Measurements from ENCODE around the gene ATRNL1. TPM values are rescaled to one million over a fixed set of nuclear protein-coding genes. Genes with fewer than 3 reads are reported as not detected.

The ATRNL1 gene
- total RNA-seq, 6 experiments from 2014 or later: 0.08 to 0.23 (median 0.09) TPM; not detected in 3

DNA sequence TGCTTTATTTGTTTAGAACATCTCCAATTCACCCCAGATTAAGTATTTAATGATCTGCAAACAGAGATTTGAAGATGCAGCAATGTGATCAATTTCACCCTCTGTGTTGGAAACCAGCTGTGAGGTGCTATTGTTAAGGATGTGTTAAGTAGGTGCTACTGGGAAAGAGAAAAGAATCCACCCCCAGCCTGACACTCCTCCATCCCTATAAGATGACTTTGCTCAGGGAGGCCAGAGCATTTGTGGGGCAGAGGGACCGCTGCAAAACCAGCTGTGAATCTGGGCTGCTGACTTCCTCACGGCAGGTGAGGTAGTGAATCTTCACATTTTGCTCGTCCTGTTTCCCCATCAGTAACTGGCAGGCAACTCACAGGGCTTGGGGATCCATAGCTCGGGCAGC, 882.3 kb downstream of the ATRNL1 start:
- Mint-ChIP-seq H3K27me3 (ENCODE audit: insufficient read depth) (peaks cover 9% of the 10 kb centered on the region), H3K27ac (no peak overlapping the region), H3K9me3 (no peaks in the 10 kb centered on the region), H3K36me3 (ENCODE audit: low read depth) (no peaks in the 10 kb centered on the region), H3K4me3 (no peak overlapping the region), H3K4me1 (ENCODE audit: low read depth) (peaks cover 1% of the 10 kb centered on the region)
- no peak for TF ChIP-seq CTCF (IDR thresholded peaks at IDR 0.05)
- no peak for DNase-seq

DNA sequence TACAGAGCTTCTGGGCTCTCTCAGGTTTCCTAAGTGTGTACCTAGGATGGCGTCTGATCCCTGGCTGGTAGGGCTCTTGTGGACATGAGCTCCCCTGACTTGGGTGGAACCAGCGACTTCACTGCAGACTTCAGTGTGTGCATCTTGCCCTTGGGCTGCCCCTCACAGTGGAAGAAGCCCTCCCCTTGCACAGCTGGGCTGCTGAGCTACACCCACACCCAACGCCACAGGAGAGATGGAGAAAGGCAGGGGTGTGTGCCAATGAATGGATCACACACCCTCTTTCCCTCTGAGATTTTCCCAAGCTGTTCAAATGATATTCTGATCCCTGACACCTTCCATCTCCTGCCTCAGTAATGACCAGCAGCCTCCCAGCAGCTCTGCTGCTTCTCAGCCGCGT, 883.2 kb downstream of the ATRNL1 start:
- no peaks in the 10 kb centered on the region for H3K36me3 Mint-ChIP-seq (ENCODE audit: low read depth)
- no peaks in the 10 kb centered on the region for H3K9me3 Mint-ChIP-seq
- H3K27ac Mint-ChIP-seq: no peak overlapping the region
- DNase-seq: no peak
- H3K4me3 Mint-ChIP-seq: no peak overlapping the region
- H3K4me1 Mint-ChIP-seq (ENCODE audit: low read depth): peaks cover 9% of the 10 kb centered on the region
- TF ChIP-seq CTCF (IDR thresholded peaks at IDR 0.05): no peak
- H3K27me3 Mint-ChIP-seq (ENCODE audit: insufficient read depth): peaks cover 7% of the 10 kb centered on the region

DNA sequence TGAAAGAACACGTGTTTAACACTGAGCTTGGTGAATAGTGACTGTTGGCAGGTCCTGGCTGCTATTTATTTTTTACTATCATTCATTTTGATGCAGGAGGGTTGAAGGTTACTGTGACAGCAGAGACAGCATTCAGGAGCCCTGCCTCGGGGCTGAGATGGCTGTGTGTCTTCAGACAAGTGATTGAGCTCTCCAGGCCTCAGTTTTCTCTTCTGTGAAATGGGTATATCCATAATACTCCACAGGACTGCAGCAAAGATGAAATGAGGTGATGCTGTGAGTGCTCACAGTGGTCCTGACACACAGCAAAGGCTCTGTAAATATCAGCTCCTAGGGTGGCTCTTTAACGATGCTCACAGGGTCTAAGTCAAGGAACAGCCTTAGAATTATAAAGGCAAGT, 884.7 kb downstream of the ATRNL1 start:
- Mint-ChIP-seq H3K36me3 (ENCODE audit: low read depth) (no peaks in the 10 kb centered on the region), H3K4me3 (no peak overlapping the region), H3K27ac (no peak overlapping the region), H3K27me3 (ENCODE audit: insufficient read depth) (peaks cover 10% of the 10 kb centered on the region), H3K9me3 (no peaks in the 10 kb centered on the region), H3K4me1 (ENCODE audit: low read depth) (peaks cover 9% of the 10 kb centered on the region)
- TF ChIP-seq CTCF (IDR thresholded peaks at IDR 0.05): no peak
- DNase-seq: no peak

- Mint-ChIP-seq H3K9me3 (no peaks in the 10 kb centered on the region), H3K27me3 (ENCODE audit: insufficient read depth) (peaks cover 8% of the 10 kb centered on the region), H3K27ac (no peak overlapping the region), H3K4me3 (no peak overlapping the region), H3K36me3 (ENCODE audit: low read depth) (no peaks in the 10 kb centered on the region), H3K4me1 (ENCODE audit: low read depth) (peaks cover 9% of the 10 kb centered on the region)
- no peak for TF ChIP-seq CTCF (IDR thresholded peaks at IDR 0.05)
- no peak for DNase-seq
Observed at GRCh38 chr10:115979576-115979975, 886.4 kb downstream of the ATRNL1 start.

- DNase-seq: no peak
- H3K4me3 Mint-ChIP-seq: peak overlapping the region; percentile 83
- no peak overlapping the region for H3K27ac Mint-ChIP-seq
- no peaks in the 10 kb centered on the region for H3K9me3 Mint-ChIP-seq
- no peak for TF ChIP-seq CTCF (IDR thresholded peaks at IDR 0.05)
- peaks cover 8% of the 10 kb centered on the region for H3K27me3 Mint-ChIP-seq (ENCODE audit: insufficient read depth)
- peaks cover 11% of the 10 kb centered on the region for H3K4me1 Mint-ChIP-seq (ENCODE audit: low read depth)
- no peaks in the 10 kb centered on the region for H3K36me3 Mint-ChIP-seq (ENCODE audit: low read depth)
Observed at GRCh38 chr10:115980470-115980869, 887.3 kb downstream of the ATRNL1 start.

GRCh38 chr10:115981081-115981480, 887.9 kb downstream of the ATRNL1 start:
- H3K4me1 Mint-ChIP-seq (ENCODE audit: low read depth): peaks cover 17% of the 10 kb centered on the region
- no peak for DNase-seq
- no peaks in the 10 kb centered on the region for H3K9me3 Mint-ChIP-seq
- H3K4me3 Mint-ChIP-seq: peak overlapping the region; percentile 83
- no peaks in the 10 kb centered on the region for H3K36me3 Mint-ChIP-seq (ENCODE audit: low read depth)
- no peak overlapping the region for H3K27ac Mint-ChIP-seq
- H3K27me3 Mint-ChIP-seq (ENCODE audit: insufficient read depth): peaks cover 8% of the 10 kb centered on the region
- no peak for TF ChIP-seq CTCF (IDR thresholded peaks at IDR 0.05)

Measured in HFFc6 (cell line).